K562 (cell line): ENCODE measurements around the gene CRAT. TPM values are rescaled to one million over a fixed set of nuclear protein-coding genes. Genes with fewer than 3 reads are reported as not detected.

Source experiments
- ATF1 ChIP-seq, 2 experiments: fragments of 450-650 bp in 1 of 2; IDR thresholded peaks; 2 replicates each; pipeline ENCODE4 v1.6.1; 2016; ENCODE audit warnings: missing compliant biosample characterization in 1 of 2, missing genetic modification characterization in 1 of 2
- CHCHD3 ChIP-seq: fragments of 250-450 bp; sonication (Bioruptor Pico); IDR thresholded peaks from 2 replicates; pipeline ENCODE4 v2.1.2; 2022; ENCODE audit warnings: mild to moderate bottlenecking
- E2F1 ChIP-seq: sonication (generic); formaldehyde crosslinking; IDR thresholded peaks from 2 replicates; pipeline ENCODE4 v1.8.1; 2023; ENCODE audit warnings: mild to moderate bottlenecking, missing genetic modification reagents, moderate library complexity
- HINFP ChIP-seq: fragments of 450-650 bp; conservative IDR thresholded peaks from 2 replicates; pipeline ENCODE4 v1.6.1; 2016; ENCODE audit warnings: missing genetic modification characterization, low read depth, mild to moderate bottlenecking, control low read depth, missing compliant biosample characterization
- HNRNPK ChIP-seq: fragments of 200-400 bp; formaldehyde crosslinking; IDR thresholded peaks from one replicate; pipeline ENCODE4 v1.6.1; 2018; ENCODE audit warnings: mild to moderate bottlenecking, low read depth, low read length; ENCODE audit not compliant: poor library complexity, severe bottlenecking
- HNRNPUL1 ChIP-seq: fragments of 200-400 bp; formaldehyde crosslinking; IDR thresholded peaks from 2 replicates; pipeline ENCODE4 v1.6.1; 2017; ENCODE audit warnings: low read length
- KAT7 ChIP-seq: sonication (generic); formaldehyde crosslinking; IDR thresholded peaks from 2 replicates; pipeline ENCODE4 v1.8.0; 2022; ENCODE audit warnings: missing genetic modification reagents, mild to moderate bottlenecking, borderline replicate concordance
- NFYB ChIP-seq: IDR thresholded peaks from 2 replicates; pipeline ENCODE4 v1.6.1; 2011; ENCODE audit warnings: mild to moderate bottlenecking, moderate library complexity; ENCODE audit not compliant: insufficient read length; ENCODE audit errors: extremely low read depth
- POLR2A ChIP-seq: fragments of 450-650 bp; conservative IDR thresholded peaks from 2 replicates; pipeline ENCODE4 v1.6.1; 2016
- STAT5B ChIP-seq: fragments of 250-450 bp; sonication (Bioruptor Pico); IDR thresholded peaks from 2 replicates; pipeline ENCODE4 v1.8.0; 2021; ENCODE audit warnings: mild to moderate bottlenecking, inconsistent platforms
- USF2 ChIP-seq: sonication (generic); formaldehyde crosslinking; IDR thresholded peaks from 2 replicates; pipeline ENCODE4 v1.5.0; 2020; ENCODE audit warnings: missing genetic modification reagents
- ZBTB2 ChIP-seq: fragments of 450-650 bp; IDR thresholded peaks from 2 replicates; pipeline ENCODE4 v1.6.1; 2016; ENCODE audit warnings: antibody characterized with exemption
- ZNF124 ChIP-seq: sonication (generic); formaldehyde crosslinking; IDR thresholded peaks from 2 replicates; pipeline ENCODE4 v1.8.1; 2022; ENCODE audit warnings: missing genetic modification reagents
- ZNF41 ChIP-seq: fragments of 250-450 bp; sonication (Bioruptor Pico); conservative IDR thresholded peaks from 2 replicates; pipeline ENCODE4 v1.4.0; 2020; ENCODE audit warnings: mild to moderate bottlenecking
- polyA plus RNA-seq, 8 experiments: library from polyadenylated mRNA; depleted of rRNA in 4 of 8; stranded (reverse) in 5 of 8; unstranded in 3 of 8; fragments of >200 nt; fragmentation: Nextera tagmentation in 2 of 8; fragmentation: Illumina TruSeq in 1 of 8; extraction: Ambion mirVana in 2 of 8; extraction: Trizol in 1 of 8; gene quantifications; 2 replicates each; pipeline versions ENCODE4 v1.2.1 to v1.2.3, GENCODE V29; 2011 to 2014; ENCODE audit warnings: inconsistent platforms in 1 of 8, missing spikeins in 1 of 8
- total RNA-seq, 7 experiments: library from RNA; depleted of rRNA in 6 of 7; stranded (reverse); fragments of >200 nt in 6 of 7; fragmentation: Illumina TruSeq in 2 of 7; extraction: Trizol in 2 of 7; gene quantifications; 2 replicates each; pipeline versions ENCODE4 v1.2.1 to v1.2.3, GENCODE V29; 2011 to 2021; ENCODE audit warnings: low replicate concordance in 1 of 7
- TF ChIP-seq, protein P1 (sequence below): fragments of 250-450 bp; sonication (Bioruptor Pico); IDR thresholded peaks from 2 replicates; pipeline ENCODE4 v1.5.0; 2021
- TF ChIP-seq, protein P2 (sequence below): fragments of 450-650 bp; formaldehyde crosslinking; IDR thresholded peaks from 2 replicates; pipeline ENCODE4 v1.4.0; 2022; ENCODE audit warnings: mild to moderate bottlenecking, moderate library complexity
- TF ChIP-seq, protein P3 (sequence below): IDR thresholded peaks from 3 replicates; pipeline ENCODE4 v1.6.1; 2011; ENCODE audit warnings: borderline replicate concordance, mild to moderate bottlenecking; ENCODE audit not compliant: insufficient read length, insufficient read depth

The CRAT gene
- total and polyA plus RNA-seq, 9 of the 15 experiments (the other 6 are each of a cell fraction or from before 2014, with no cell fraction given) = 0.20 to 13.8 (median 5.4) TPM

DNA sequence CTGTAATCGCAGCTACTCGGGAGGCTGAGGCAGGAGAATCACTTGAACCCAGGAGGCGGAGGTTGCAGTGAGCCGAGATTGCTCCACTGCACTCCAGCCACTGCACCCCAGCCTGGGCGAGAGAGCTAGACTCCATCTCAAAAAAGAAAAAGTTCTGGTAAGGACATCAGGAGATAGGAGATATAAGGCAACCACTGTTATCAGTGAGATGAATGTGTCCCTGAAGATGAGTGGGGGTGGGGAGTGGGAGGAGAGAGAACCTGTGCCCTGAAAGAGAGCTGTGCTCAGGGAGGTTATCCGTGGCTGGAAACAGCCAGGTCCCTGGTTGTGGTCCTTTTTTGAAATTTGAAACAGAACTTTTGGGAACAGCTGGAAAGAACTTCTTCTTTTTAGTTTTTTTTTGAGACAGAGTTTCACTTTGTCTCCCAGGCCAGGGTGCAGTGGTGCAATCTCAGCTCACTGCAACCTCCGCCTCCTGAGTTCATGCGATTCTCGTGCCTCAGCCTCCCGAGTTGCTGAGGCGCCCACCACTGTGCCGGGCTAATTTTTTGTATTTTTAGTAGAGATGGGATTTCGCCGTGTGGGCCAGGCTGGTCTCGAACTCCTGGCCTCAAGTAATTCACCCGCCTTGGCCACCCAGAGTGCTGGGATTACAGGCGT, 3.2 kb upstream of the CRAT start (continued):
- TF ChIP-seq ZNF124 (no peak), NFYB (no peak), E2F1 (CRISPR knock-in tag) (no peak), ZNF41 (CRISPR knock-in tag) (no peak), STAT5B (CRISPR knock-in tag) (no peak), HNRNPUL1 (no peak), POLR2A (no peak), KAT7 (CRISPR knock-in tag) (no peak), HINFP (tag) (no peak), USF2 (CRISPR knock-in tag) (no peak), HNRNPK (no peak), CHCHD3 (CRISPR knock-in tag) (no peak), ZBTB2 (peak; percentile 54; the same call in 1 of the 2 replicates), ATF1 (CRISPR knock-in tag; IDR thresholded peaks at IDR 0.05) (no peak), ATF1 (tag; IDR thresholded peaks at IDR 0.05) (no peak)
- TF ChIP-seq, protein P1, sequence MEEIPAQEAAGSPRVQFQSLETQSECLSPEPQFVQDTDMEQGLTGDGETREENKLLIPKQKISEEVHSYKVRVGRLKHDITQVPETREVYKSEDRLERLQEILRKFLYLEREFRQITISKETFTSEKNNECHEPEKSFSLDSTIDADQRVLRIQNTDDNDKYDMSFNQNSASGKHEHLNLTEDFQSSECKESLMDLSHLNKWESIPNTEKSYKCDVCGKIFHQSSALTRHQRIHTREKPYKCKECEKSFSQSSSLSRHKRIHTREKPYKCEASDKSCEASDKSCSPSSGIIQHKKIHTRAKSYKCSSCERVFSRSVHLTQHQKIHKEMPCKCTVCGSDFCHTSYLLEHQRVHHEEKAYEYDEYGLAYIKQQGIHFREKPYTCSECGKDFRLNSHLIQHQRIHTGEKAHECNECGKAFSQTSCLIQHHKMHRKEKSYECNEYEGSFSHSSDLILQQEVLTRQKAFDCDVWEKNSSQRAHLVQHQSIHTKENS (CRISPR knock-in tag) = no peak
- TF ChIP-seq, protein P2, sequence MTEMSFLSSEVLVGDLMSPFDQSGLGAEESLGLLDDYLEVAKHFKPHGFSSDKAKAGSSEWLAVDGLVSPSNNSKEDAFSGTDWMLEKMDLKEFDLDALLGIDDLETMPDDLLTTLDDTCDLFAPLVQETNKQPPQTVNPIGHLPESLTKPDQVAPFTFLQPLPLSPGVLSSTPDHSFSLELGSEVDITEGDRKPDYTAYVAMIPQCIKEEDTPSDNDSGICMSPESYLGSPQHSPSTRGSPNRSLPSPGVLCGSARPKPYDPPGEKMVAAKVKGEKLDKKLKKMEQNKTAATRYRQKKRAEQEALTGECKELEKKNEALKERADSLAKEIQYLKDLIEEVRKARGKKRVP = no peak
- TF ChIP-seq, protein P3, sequence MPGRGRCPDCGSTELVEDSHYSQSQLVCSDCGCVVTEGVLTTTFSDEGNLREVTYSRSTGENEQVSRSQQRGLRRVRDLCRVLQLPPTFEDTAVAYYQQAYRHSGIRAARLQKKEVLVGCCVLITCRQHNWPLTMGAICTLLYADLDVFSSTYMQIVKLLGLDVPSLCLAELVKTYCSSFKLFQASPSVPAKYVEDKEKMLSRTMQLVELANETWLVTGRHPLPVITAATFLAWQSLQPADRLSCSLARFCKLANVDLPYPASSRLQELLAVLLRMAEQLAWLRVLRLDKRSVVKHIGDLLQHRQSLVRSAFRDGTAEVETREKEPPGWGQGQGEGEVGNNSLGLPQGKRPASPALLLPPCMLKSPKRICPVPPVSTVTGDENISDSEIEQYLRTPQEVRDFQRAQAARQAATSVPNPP = no peak
